Gastrocnemius medialis (tissue), 4 donors: ENCODE results near the gene AXL. TPM values are rescaled to one million over a fixed set of nuclear protein-coding genes. Genes with fewer than 3 reads are reported as not detected.

ENCODE experiments used
- ATAC-seq, 2 donors: fragments of 150-250 bp; one replicate each; pipeline ENCODE4 v1.9.1; 2016
- DNase-seq, 2 donors: peaks; one replicate each; pipeline ENCODE4 v3.0.0-alpha.2; 2019
- H3K27ac ChIP-seq, 4 donors: fragments of 200-600 bp; sonication (generic); 1 replicate in 1 of 4; 2 replicates in 3 of 4; pipeline ENCODE4 v1.5.1; 2016 to 2018; ENCODE audit warnings: mild to moderate bottlenecking in 2 of 4, moderate library complexity in 1 of 4
- H3K27me3 ChIP-seq, 3 donors: fragments of 200-600 bp; sonication (generic) in 2 of 3; 1 replicate in 1 of 3; 2 replicates in 2 of 3; pipeline versions ENCODE4 v1.5.1 to v1.6.0; 2016 to 2019; ENCODE audit warnings: mild to moderate bottlenecking in 1 of 3, moderate library complexity in 1 of 3
- H3K36me3 ChIP-seq, 2 donors: fragments of 200-600 bp; sonication (generic) in 1 of 2; one replicate each; pipeline ENCODE4 v1.5.1; 2017 to 2018
- H3K4me1 ChIP-seq, 2 donors: fragments of 200-600 bp; sonication (generic) in 1 of 2; one replicate each; pipeline ENCODE4 v1.5.1; 2016 to 2017; ENCODE audit warnings: mild to moderate bottlenecking in 2 of 2
- H3K4me3 ChIP-seq, 4 donors: fragments of 200-600 bp; sonication (generic) in 3 of 4; 1 replicate in 1 of 4; 2 replicates in 3 of 4; pipeline ENCODE4 v1.5.1; 2016 to 2019; ENCODE audit warnings: mild to moderate bottlenecking in 2 of 4
- H3K9me3 ChIP-seq, 3 donors: fragments of 200-600 bp; sonication (generic) in 2 of 3; 1 replicate in 1 of 3; 2 replicates in 2 of 3; pipeline ENCODE4 v1.5.1; 2016 to 2019
- POLR2A ChIP-seq, 2 donors: fragments of 450-650 bp; IDR thresholded peaks; one replicate each; pipeline ENCODE4 v1.6.1; 2017; ENCODE audit warnings: antibody characterized with exemption in 2 of 2, mild to moderate bottlenecking in 2 of 2, moderate library complexity in 2 of 2
- in situ Hi-C, 4 donors: fragments of 200-750 bp; cut with MboI; loops; one replicate each; pipeline versions ENCODE4 v1.15.0 to v1.8.0; 2017; ENCODE audit warnings: low sequenced_read_pairs in 4 of 4
- intact Hi-C: fragments of 100-400 bp; cut with DNase I; formaldehyde crosslinking; loops from one replicate; pipeline ENCODE4 v1.15.1; 2023; ENCODE audit warnings: low total_unique reads
- total RNA-seq, 4 donors: library from RNA; depleted of rRNA; stranded (reverse); fragments of >200 nt; gene quantifications; one replicate each; pipeline versions ENCODE4 v1.1.0 to v1.2.3, GENCODE V29; 2016
- TF ChIP-seq, protein P1 (sequence below), 5 experiments: fragments of 450-650 bp in 3 of 5; fragments of 200-600 bp in 2 of 5; sonication (generic) in 2 of 5; IDR thresholded peaks in 4 of 5; conservative IDR thresholded peaks in 1 of 5; 1 replicate in 4 of 5; 2 replicates in 1 of 5; pipeline ENCODE4 v1.5.1; 2016 to 2019; ENCODE audit warnings: antibody characterized with exemption in 5 of 5, mild to moderate bottlenecking in 3 of 5, moderate library complexity in 3 of 5

AXL gene
- total RNA-seq, 4 donors from 2014 or later, result 17.4 to 49.2 (median 37.4) TPM

- H3K9me3 ChIP-seq, result no peaks in the 10 kb centered on the region
- intact Hi-C loops, result no loop called here
- ATAC-seq (no peak), DNase-seq (no peak)
- peaks cover 3 to 4% of the 10 kb centered on the region in 2 donors for H3K4me1 ChIP-seq
- in situ Hi-C loops, result no loop called here
- TF ChIP-seq, protein P1, sequence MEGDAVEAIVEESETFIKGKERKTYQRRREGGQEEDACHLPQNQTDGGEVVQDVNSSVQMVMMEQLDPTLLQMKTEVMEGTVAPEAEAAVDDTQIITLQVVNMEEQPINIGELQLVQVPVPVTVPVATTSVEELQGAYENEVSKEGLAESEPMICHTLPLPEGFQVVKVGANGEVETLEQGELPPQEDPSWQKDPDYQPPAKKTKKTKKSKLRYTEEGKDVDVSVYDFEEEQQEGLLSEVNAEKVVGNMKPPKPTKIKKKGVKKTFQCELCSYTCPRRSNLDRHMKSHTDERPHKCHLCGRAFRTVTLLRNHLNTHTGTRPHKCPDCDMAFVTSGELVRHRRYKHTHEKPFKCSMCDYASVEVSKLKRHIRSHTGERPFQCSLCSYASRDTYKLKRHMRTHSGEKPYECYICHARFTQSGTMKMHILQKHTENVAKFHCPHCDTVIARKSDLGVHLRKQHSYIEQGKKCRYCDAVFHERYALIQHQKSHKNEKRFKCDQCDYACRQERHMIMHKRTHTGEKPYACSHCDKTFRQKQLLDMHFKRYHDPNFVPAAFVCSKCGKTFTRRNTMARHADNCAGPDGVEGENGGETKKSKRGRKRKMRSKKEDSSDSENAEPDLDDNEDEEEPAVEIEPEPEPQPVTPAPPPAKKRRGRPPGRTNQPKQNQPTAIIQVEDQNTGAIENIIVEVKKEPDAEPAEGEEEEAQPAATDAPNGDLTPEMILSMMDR (IDR thresholded peaks at IDR 0.05 in 4 of 5, conservative IDR thresholded peaks at IDR 0.05 in 1 of 5), result no peak
- TF ChIP-seq POLR2A (IDR thresholded peaks at IDR 0.05), result no peak
- no peak overlapping the region for H3K4me3 ChIP-seq
- H3K36me3 ChIP-seq, result no peaks in the 10 kb centered on the region
- peak overlapping the region; percentile 62 to 89 (median 86) for H3K27ac ChIP-seq
- H3K27me3 ChIP-seq, result peaks cover 13 to 36% (median 18%) of the 10 kb centered on the region in 3 donors
Observed at GRCh38 chr19:41221514-41222205, 2.6 kb downstream of the AXL start.

GRCh38 chr19:41222240-41222639 is 3.2 kb downstream of the AXL start:
- no peak overlapping the region for H3K4me3 ChIP-seq
- DNase-seq, result no peak
- in situ Hi-C loops, result no loop called here
- H3K9me3 ChIP-seq, result no peaks in the 10 kb centered on the region
- intact Hi-C loops, result no loop called here
- H3K27me3 ChIP-seq, result peaks cover 13 to 42% (median 19%) of the 10 kb centered on the region in 3 donors
- peak overlapping the region; percentile 44 to 89 (median 86) for H3K27ac ChIP-seq
- no peak for TF ChIP-seq POLR2A (IDR thresholded peaks at IDR 0.05)
- TF ChIP-seq, protein P1 (IDR thresholded peaks at IDR 0.05 in 4 of 5, conservative IDR thresholded peaks at IDR 0.05 in 1 of 5), result no peak
- H3K36me3 ChIP-seq, result no peaks in the 10 kb centered on the region
- ATAC-seq, result no peak
- peaks cover 6% of the 10 kb centered on the region in 2 donors for H3K4me1 ChIP-seq

- peak overlapping the region; percentile 43 to 80 (median 72) for H3K27ac ChIP-seq
- TF ChIP-seq POLR2A (IDR thresholded peaks at IDR 0.05), result no peak
- TF ChIP-seq, protein P1 (IDR thresholded peaks at IDR 0.05 in 4 of 5, conservative IDR thresholded peaks at IDR 0.05 in 1 of 5), result no peak
- ATAC-seq, result no peak
- peaks cover 6 to 10% of the 10 kb centered on the region in 2 donors for H3K4me1 ChIP-seq
- intact Hi-C loops, result no loop called here
- in situ Hi-C loops, result no loop called here
- no peaks in the 10 kb centered on the region for H3K36me3 ChIP-seq
- peaks cover 8 to 32% (median 18%) of the 10 kb centered on the region in 3 donors for H3K27me3 ChIP-seq
- no peak overlapping the region for H3K4me3 ChIP-seq
- peak in 1 of 2 donors; percentile 25 for DNase-seq
- no peaks in the 10 kb centered on the region for H3K9me3 ChIP-seq
Observed at GRCh38 chr19:41223431-41224234, 4.6 kb downstream of the AXL start.

GRCh38 chr19:41224632-41225031 is 5.6 kb downstream of the AXL start:
- DNase-seq, result no peak
- Histone ChIP-seq H3K27me3 (peaks cover 0 to 22% (median 18%) of the 10 kb centered on the region in 3 donors), H3K36me3 (no peaks in the 10 kb centered on the region), H3K4me1 (peaks cover 6 to 10% of the 10 kb centered on the region in 2 donors), H3K9me3 (no peaks in the 10 kb centered on the region), H3K4me3 (no peak overlapping the region), H3K27ac (peak overlapping the region; percentile 68 to 80 (median 76))
- in situ Hi-C loops, result no loop called here
- ATAC-seq, result no peak
- no peak for TF ChIP-seq POLR2A (IDR thresholded peaks at IDR 0.05)
- TF ChIP-seq, protein P1 (IDR thresholded peaks at IDR 0.05 in 4 of 5, conservative IDR thresholded peaks at IDR 0.05 in 1 of 5), result no peak
- intact Hi-C loops, result no loop called here
